Measurements from ENCODE around the gene LLPH.

LLPH gene

GRCh38 chr12:66085998-66086397, 44.6 kb downstream of the LLPH start:
- Histone ChIP-seq H3K4me1 (ENCODE audit: control insufficient read depth in 1 of 2, insufficient read depth in 2 of 2, low read length in 2 of 2) (no peaks in the 10 kb centered on the region), H3K27me3 (ENCODE audit: low read depth, low read length) (no peaks in the 10 kb centered on the region), H3K36me3 (ENCODE audit: control insufficient read depth in 1 of 2, insufficient read depth in 2 of 2, low read length in 2 of 2) (no peaks in the 10 kb centered on the region), H3K4me3 (ENCODE audit: low read depth in 1 of 2, low read length in 2 of 2) (no peak overlapping the region), H3K27ac (ENCODE audit: low read length) (no peak overlapping the region), H3K9me3 (ENCODE audit: control insufficient read depth in 1 of 2, low read length in 2 of 2) (peaks cover 0 to 5% of the 10 kb centered on the region in 2 donors)

DNA sequence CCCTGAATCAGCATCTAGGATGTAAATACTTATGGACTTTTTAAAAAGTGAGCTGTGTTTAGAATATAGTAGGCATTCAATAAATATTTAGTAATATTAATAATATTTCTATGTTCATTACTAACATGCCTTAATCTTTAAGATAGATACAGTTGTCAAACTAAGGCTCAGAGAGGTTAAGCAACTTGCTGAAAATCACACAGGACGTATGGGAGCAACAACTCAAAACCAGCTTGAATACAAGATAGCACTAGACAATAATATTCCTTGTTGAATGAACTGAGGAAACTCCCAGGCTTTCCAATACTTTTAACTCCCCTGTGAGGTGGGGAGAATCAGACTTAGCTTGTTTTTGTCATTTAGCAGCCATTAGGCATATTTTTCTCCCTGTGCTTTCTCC, 45.3 kb downstream of the LLPH start:
- Histone ChIP-seq H3K4me1 (ENCODE audit: control insufficient read depth in 1 of 2, insufficient read depth in 2 of 2, low read length in 2 of 2) (no peaks in the 10 kb centered on the region), H3K27ac (ENCODE audit: low read length) (no peak overlapping the region), H3K4me3 (ENCODE audit: low read depth in 1 of 2, low read length in 2 of 2) (no peak overlapping the region), H3K36me3 (ENCODE audit: control insufficient read depth in 1 of 2, insufficient read depth in 2 of 2, low read length in 2 of 2) (no peaks in the 10 kb centered on the region), H3K27me3 (ENCODE audit: low read depth, low read length) (no peaks in the 10 kb centered on the region), H3K9me3 (ENCODE audit: control insufficient read depth in 1 of 2, low read length in 2 of 2) (peaks cover 0 to 5% of the 10 kb centered on the region in 2 donors)

DNA sequence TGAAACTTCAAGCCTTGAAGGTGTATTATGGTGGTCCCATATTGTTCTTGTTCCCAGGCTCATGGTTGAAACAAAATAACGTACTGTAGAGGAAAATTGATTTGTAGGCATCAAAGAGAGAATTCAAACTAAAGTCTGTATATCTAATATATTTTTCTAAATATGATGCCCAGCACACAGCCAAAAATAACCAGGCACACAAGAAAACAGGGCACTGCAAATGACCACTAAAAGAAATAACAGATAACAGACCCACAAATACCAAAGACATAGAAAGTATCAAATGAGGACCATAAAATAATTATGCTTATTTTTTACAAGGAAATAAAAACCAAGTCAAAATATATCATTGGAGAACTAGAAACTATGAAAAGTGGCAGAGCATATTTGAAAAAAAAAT, 46.8 kb downstream of the LLPH start:
- Histone ChIP-seq H3K4me3 (ENCODE audit: low read depth in 1 of 2, low read length in 2 of 2) (no peak overlapping the region), H3K36me3 (ENCODE audit: control insufficient read depth in 1 of 2, insufficient read depth in 2 of 2, low read length in 2 of 2) (no peaks in the 10 kb centered on the region), H3K4me1 (ENCODE audit: control insufficient read depth in 1 of 2, insufficient read depth in 2 of 2, low read length in 2 of 2) (no peaks in the 10 kb centered on the region), H3K27ac (ENCODE audit: low read length) (no peak overlapping the region), H3K9me3 (ENCODE audit: control insufficient read depth in 1 of 2, low read length in 2 of 2) (peaks cover 0 to 5% of the 10 kb centered on the region in 2 donors), H3K27me3 (ENCODE audit: low read depth, low read length) (no peaks in the 10 kb centered on the region)

GRCh38 chr12:66082744-66083143, 47.8 kb downstream of the LLPH start:
- no peak overlapping the region for H3K27ac ChIP-seq (ENCODE audit: low read length)
- H3K4me3 ChIP-seq (ENCODE audit: low read depth in 1 of 2, low read length in 2 of 2), result no peak overlapping the region
- H3K36me3 ChIP-seq (ENCODE audit: control insufficient read depth in 1 of 2, insufficient read depth in 2 of 2, low read length in 2 of 2), result no peaks in the 10 kb centered on the region
- no peaks in the 10 kb centered on the region for H3K4me1 ChIP-seq (ENCODE audit: control insufficient read depth in 1 of 2, insufficient read depth in 2 of 2, low read length in 2 of 2)
- H3K27me3 ChIP-seq (ENCODE audit: low read depth, low read length), result no peaks in the 10 kb centered on the region
- peaks cover 0 to 5% of the 10 kb centered on the region in 2 donors for H3K9me3 ChIP-seq (ENCODE audit: control insufficient read depth in 1 of 2, low read length in 2 of 2)

- no peaks in the 10 kb centered on the region for H3K4me1 ChIP-seq (ENCODE audit: control insufficient read depth in 1 of 2, insufficient read depth in 2 of 2, low read length in 2 of 2)
- no peak overlapping the region for H3K27ac ChIP-seq (ENCODE audit: low read length)
- H3K9me3 ChIP-seq (ENCODE audit: control insufficient read depth in 1 of 2, low read length in 2 of 2), result peaks cover 0 to 5% of the 10 kb centered on the region in 2 donors
- H3K36me3 ChIP-seq (ENCODE audit: control insufficient read depth in 1 of 2, insufficient read depth in 2 of 2, low read length in 2 of 2), result no peaks in the 10 kb centered on the region
- H3K27me3 ChIP-seq (ENCODE audit: low read depth, low read length), result no peaks in the 10 kb centered on the region
- H3K4me3 ChIP-seq (ENCODE audit: low read depth in 1 of 2, low read length in 2 of 2), result no peak overlapping the region
These were observed 49.8 kb downstream of the LLPH start for GRCh38 chr12:66080791-66081190.

- H3K4me3 ChIP-seq (ENCODE audit: low read depth in 1 of 2, low read length in 2 of 2), result no peak overlapping the region
- H3K27me3 ChIP-seq (ENCODE audit: low read depth, low read length), result no peaks in the 10 kb centered on the region
These were observed 53.0 kb downstream of the LLPH start for GRCh38 chr12:66077542-66077941.

GRCh38 chr12:66074561-66074960, 56.0 kb downstream of the LLPH start:
- no peak overlapping the region for H3K4me3 ChIP-seq (ENCODE audit: low read depth in 1 of 2, low read length in 2 of 2)
- no peaks in the 10 kb centered on the region for H3K4me1 ChIP-seq (ENCODE audit: control insufficient read depth in 1 of 2, insufficient read depth in 2 of 2, low read length in 2 of 2)
- no peaks in the 10 kb centered on the region for H3K9me3 ChIP-seq (ENCODE audit: control insufficient read depth in 1 of 2, low read length in 2 of 2)

More at GRCh38 chr12:66077542-66077941, 53.0 kb downstream of the LLPH start:
- Histone ChIP-seq H3K9me3 (ENCODE audit: control insufficient read depth in 1 of 2, low read length in 2 of 2) (no peaks in the 10 kb centered on the region), H3K27ac (ENCODE audit: low read length) (no peak overlapping the region), H3K36me3 (ENCODE audit: control insufficient read depth in 1 of 2, insufficient read depth in 2 of 2, low read length in 2 of 2) (no peaks in the 10 kb centered on the region), H3K4me1 (ENCODE audit: control insufficient read depth in 1 of 2, insufficient read depth in 2 of 2, low read length in 2 of 2) (no peaks in the 10 kb centered on the region)

GRCh38 chr12:66072566-66072965, 58.0 kb downstream of the LLPH start:
- Histone ChIP-seq H3K27me3 (ENCODE audit: low read depth, low read length) (no peaks in the 10 kb centered on the region), H3K4me1 (ENCODE audit: control insufficient read depth in 1 of 2, insufficient read depth in 2 of 2, low read length in 2 of 2) (no peaks in the 10 kb centered on the region), H3K9me3 (ENCODE audit: control insufficient read depth in 1 of 2, low read length in 2 of 2) (no peaks in the 10 kb centered on the region), H3K4me3 (ENCODE audit: low read depth in 1 of 2, low read length in 2 of 2) (no peak overlapping the region), H3K36me3 (ENCODE audit: control insufficient read depth in 1 of 2, insufficient read depth in 2 of 2, low read length in 2 of 2) (no peaks in the 10 kb centered on the region), H3K27ac (ENCODE audit: low read length) (no peak overlapping the region)

More at GRCh38 chr12:66074561-66074960, 56.0 kb downstream of the LLPH start:
- Histone ChIP-seq H3K27ac (ENCODE audit: low read length) (no peak overlapping the region), H3K36me3 (ENCODE audit: control insufficient read depth in 1 of 2, insufficient read depth in 2 of 2, low read length in 2 of 2) (no peaks in the 10 kb centered on the region), H3K27me3 (ENCODE audit: low read depth, low read length) (no peaks in the 10 kb centered on the region)

GRCh38 chr12:66072135-66072534, 58.4 kb downstream of the LLPH start:
- Histone ChIP-seq H3K9me3 (ENCODE audit: control insufficient read depth in 1 of 2, low read length in 2 of 2) (no peaks in the 10 kb centered on the region), H3K27ac (ENCODE audit: low read length) (no peak overlapping the region), H3K36me3 (ENCODE audit: control insufficient read depth in 1 of 2, insufficient read depth in 2 of 2, low read length in 2 of 2) (no peaks in the 10 kb centered on the region), H3K4me3 (ENCODE audit: low read depth in 1 of 2, low read length in 2 of 2) (no peak overlapping the region), H3K4me1 (ENCODE audit: control insufficient read depth in 1 of 2, insufficient read depth in 2 of 2, low read length in 2 of 2) (no peaks in the 10 kb centered on the region), H3K27me3 (ENCODE audit: low read depth, low read length) (no peaks in the 10 kb centered on the region)

GRCh38 chr12:66071549-66071948, 59.0 kb downstream of the LLPH start:
- Histone ChIP-seq H3K27ac (ENCODE audit: low read length) (no peak overlapping the region), H3K4me3 (ENCODE audit: low read depth in 1 of 2, low read length in 2 of 2) (no peak overlapping the region), H3K27me3 (ENCODE audit: low read depth, low read length) (no peaks in the 10 kb centered on the region), H3K4me1 (ENCODE audit: control insufficient read depth in 1 of 2, insufficient read depth in 2 of 2, low read length in 2 of 2) (no peaks in the 10 kb centered on the region), H3K36me3 (ENCODE audit: control insufficient read depth in 1 of 2, insufficient read depth in 2 of 2, low read length in 2 of 2) (no peaks in the 10 kb centered on the region), H3K9me3 (ENCODE audit: control insufficient read depth in 1 of 2, low read length in 2 of 2) (no peaks in the 10 kb centered on the region)

- Histone ChIP-seq H3K27ac (ENCODE audit: low read length) (no peak overlapping the region), H3K9me3 (ENCODE audit: control insufficient read depth in 1 of 2, low read length in 2 of 2) (no peaks in the 10 kb centered on the region), H3K36me3 (ENCODE audit: control insufficient read depth in 1 of 2, insufficient read depth in 2 of 2, low read length in 2 of 2) (no peaks in the 10 kb centered on the region), H3K4me1 (ENCODE audit: control insufficient read depth in 1 of 2, insufficient read depth in 2 of 2, low read length in 2 of 2) (no peaks in the 10 kb centered on the region), H3K27me3 (ENCODE audit: low read depth, low read length) (no peaks in the 10 kb centered on the region), H3K4me3 (ENCODE audit: low read depth in 1 of 2, low read length in 2 of 2) (no peak overlapping the region)
These were observed 60.0 kb downstream of the LLPH start for GRCh38 chr12:66070378-66071120.
